Liver (tissue), 9 donors: ENCODE measurements around the gene SLC35B1. TPM values are rescaled to one million over a fixed set of nuclear protein-coding genes. Genes with fewer than 3 reads are reported as not detected.

ENCODE experiments used
- DNase-seq: peaks from one replicate; pipeline ENCODE4 v3.0.0-alpha.2; 2017; ENCODE audit warnings: low spot score
- H3K27ac ChIP-seq, 2 donors: one replicate each; pipeline ENCODE4 v1.7.0; 2013; ENCODE audit warnings: inconsistent platforms in 2 of 2, low read length in 2 of 2, control low read depth in 1 of 2, low read depth in 1 of 2, mild to moderate bottlenecking in 1 of 2
- H3K27me3 ChIP-seq, 4 donors: one replicate each; pipeline versions ENCODE4 v1.6.1 to v1.7.0; 2013; ENCODE audit warnings: low read length in 3 of 4, inconsistent platforms in 1 of 4, mild to moderate bottlenecking in 1 of 4, moderate library complexity in 1 of 4; ENCODE audit not compliant: control insufficient read depth in 4 of 4, insufficient read depth in 4 of 4
- H3K36me3 ChIP-seq, 4 donors: one replicate each; pipeline versions ENCODE4 v1.6.1 to v1.7.0; 2013; ENCODE audit warnings: low read length in 3 of 4, mild to moderate bottlenecking in 3 of 4, low read depth in 1 of 4, moderate library complexity in 1 of 4; ENCODE audit not compliant: control insufficient read depth in 4 of 4, insufficient read depth in 3 of 4
- H3K4me1 ChIP-seq, 4 donors: one replicate each; pipeline versions ENCODE4 v1.6.1 to v1.7.0; 2013; ENCODE audit warnings: low read length in 3 of 4, mild to moderate bottlenecking in 3 of 4, moderate library complexity in 1 of 4; ENCODE audit not compliant: control insufficient read depth in 4 of 4, insufficient read depth in 4 of 4
- H3K4me3 ChIP-seq, 3 donors: one replicate each; pipeline versions ENCODE4 v1.6.1 to v1.7.0; 2013; ENCODE audit warnings: low read length in 3 of 3, control low read depth in 1 of 3, low read depth in 1 of 3, mild to moderate bottlenecking in 1 of 3
- H3K9ac ChIP-seq, 2 donors: one replicate each; pipeline ENCODE4 v1.7.0; 2013; ENCODE audit warnings: low read length in 2 of 2, mild to moderate bottlenecking in 2 of 2, moderate library complexity in 2 of 2, control low read depth in 1 of 2, low read depth in 1 of 2
- H3K9me3 ChIP-seq, 4 donors: one replicate each; pipeline versions ENCODE4 v1.6.1 to v1.7.0; 2013; ENCODE audit warnings: low read length in 3 of 4; ENCODE audit not compliant: control insufficient read depth in 4 of 4
- EGR1 ChIP-seq, 2 donors: IDR thresholded peaks; 2 replicates each; pipeline ENCODE4 v1.6.1; 2016 to 2018; ENCODE audit warnings: antibody characterized with exemption in 2 of 2, low read depth in 2 of 2
- FOXA1 ChIP-seq: IDR thresholded peaks from 2 replicates; pipeline ENCODE4 v1.6.1; 2016; ENCODE audit warnings: antibody characterized with exemption
- GABPA ChIP-seq, 2 donors: IDR thresholded peaks in 1 of 2; conservative IDR thresholded peaks in 1 of 2; 2 replicates each; pipeline ENCODE4 v1.6.1; 2016; ENCODE audit warnings: antibody characterized with exemption in 2 of 2, mild to moderate bottlenecking in 1 of 2, moderate library complexity in 1 of 2
- HNF4A ChIP-seq, 2 donors: conservative IDR thresholded peaks; 2 replicates each; pipeline ENCODE4 v1.6.1; 2016; ENCODE audit warnings: antibody characterized with exemption in 2 of 2, mild to moderate bottlenecking in 2 of 2
- HNF4G ChIP-seq: IDR thresholded peaks from 2 replicates; pipeline ENCODE4 v1.6.1; 2016; ENCODE audit warnings: antibody characterized with exemption
- RAD21 ChIP-seq, 2 donors: IDR thresholded peaks; 2 replicates each; pipeline ENCODE4 v1.6.1; 2016; ENCODE audit warnings: antibody characterized with exemption in 2 of 2, mild to moderate bottlenecking in 2 of 2
- REST ChIP-seq: IDR thresholded peaks from 2 replicates; pipeline ENCODE4 v1.6.1; 2016; ENCODE audit warnings: antibody characterized with exemption, mild to moderate bottlenecking
- RXRA ChIP-seq, 2 donors: IDR thresholded peaks; 2 replicates each; pipeline ENCODE4 v1.6.1; 2017 to 2018; ENCODE audit warnings: antibody characterized with exemption in 2 of 2, mild to moderate bottlenecking in 1 of 2
- SP1 ChIP-seq: IDR thresholded peaks from 2 replicates; pipeline ENCODE4 v1.6.1; 2018; ENCODE audit warnings: antibody characterized with exemption, mild to moderate bottlenecking
- TAF1 ChIP-seq: conservative IDR thresholded peaks from 2 replicates; pipeline ENCODE4 v1.6.1; 2016; ENCODE audit warnings: antibody characterized with exemption, mild to moderate bottlenecking
- YY1 ChIP-seq: IDR thresholded peaks from 2 replicates; pipeline ENCODE4 v1.6.1; 2016; ENCODE audit warnings: antibody characterized with exemption, mild to moderate bottlenecking
- ZBTB33 ChIP-seq: IDR thresholded peaks from 2 replicates; pipeline ENCODE4 v1.6.1; 2016; ENCODE audit warnings: antibody characterized with exemption
- WGBS: extraction: QIAGEN DNeasy Blood & Tissue Kit; methylation state at CpG from one replicate; pipeline ENCODE4 v1.1.7; 2013; 5-methylcytosine and 5-hydroxymethylcytosine counted together
- polyA plus RNA-seq, 2 donors: library from polyadenylated mRNA; stranded (reverse) in 1 of 2; unstranded in 1 of 2; fragments of 200-250 nt in 1 of 2; fragments of >200 nt in 1 of 2; fragmentation: Nextera tagmentation in 1 of 2; extraction: Ambion mirVana in 1 of 2; gene quantifications; one replicate each; pipeline versions ENCODE4 v1.2.1 to v1.2.3, GENCODE V29; 2013 to 2015
- total RNA-seq, 2 donors: library from RNA; depleted of rRNA; stranded (reverse); fragments of >200 nt; gene quantifications; one replicate each; pipeline ENCODE4 v1.2.3, GENCODE V29; 2014
- donor health status: healthy.
- donor health status: healthy.
- donor health status: healthy.
- donor health status: healthy.
- donor health status: healthy.

SLC35B1 gene
- total and polyA plus RNA-seq, 4 donors: 29.8 to 90.1 (median 76.8) TPM

GRCh38 chr17:49752508-49752907 is 44.7 kb upstream of the SLC35B1 start (continued):
- TF ChIP-seq RAD21 (IDR thresholded peaks at IDR 0.05) (no peak), YY1 (no peak)

- H3K27ac ChIP-seq: no peak overlapping the region
- WGBS: 89% methylated on average over 3 of the region's 3 CpGs
- TF ChIP-seq SP1 (no peak), GABPA (IDR thresholded peaks at IDR 0.05 in 1 of 2, conservative IDR thresholded peaks at IDR 0.05 in 1 of 2) (no peak), HNF4G (no peak), REST (no peak), FOXA1 (no peak)
Observed at GRCh38 chr17:49749730-49750129, 42.0 kb upstream of the SLC35B1 start.

GRCh38 chr17:49748791-49749190 is 41.0 kb upstream of the SLC35B1 start:
- Histone ChIP-seq H3K36me3 (no peaks in the 10 kb centered on the region), H3K9me3 (no peaks in the 10 kb centered on the region), H3K27ac (no peak overlapping the region), H3K9ac (no peak overlapping the region), H3K4me1 (peaks cover 6 to 28% (median 20%) of the 10 kb centered on the region in 4 donors), H3K27me3 (no peaks in the 10 kb centered on the region), H3K4me3 (no peak overlapping the region)
- TF ChIP-seq RAD21 (IDR thresholded peaks at IDR 0.05): no peak
- TF ChIP-seq HNF4G: no peak
- no peak for TF ChIP-seq GABPA (IDR thresholded peaks at IDR 0.05 in 1 of 2, conservative IDR thresholded peaks at IDR 0.05 in 1 of 2)
- no peak for TF ChIP-seq SP1
- TF ChIP-seq TAF1: no peak
- TF ChIP-seq ZBTB33: no peak
- TF ChIP-seq REST: no peak
- no peak for TF ChIP-seq FOXA1
- no peak for TF ChIP-seq RXRA (IDR thresholded peaks at IDR 0.05)
- no peak for TF ChIP-seq HNF4A (conservative IDR thresholded peaks at IDR 0.05)
- TF ChIP-seq EGR1 (IDR thresholded peaks at IDR 0.05; ENCODE audit: low read depth in 2 of 2): no peak
- 88% methylated on average over 7 of the region's 7 CpGs for WGBS
- no peak for DNase-seq

More at GRCh38 chr17:49749730-49750129, 42.0 kb upstream of the SLC35B1 start:
- Histone ChIP-seq H3K4me3 (no peak overlapping the region), H3K27me3 (no peaks in the 10 kb centered on the region), H3K9ac (no peak overlapping the region), H3K4me1 (peaks cover 4 to 28% (median 20%) of the 10 kb centered on the region in 4 donors), H3K36me3 (no peaks in the 10 kb centered on the region), H3K9me3 (no peaks in the 10 kb centered on the region)
- DNase-seq: no peak
